OCI-LY7 (cell line): ENCODE measurements around the gene ALG1. TPM values are rescaled to one million over a fixed set of nuclear protein-coding genes. Genes with fewer than 3 reads are reported as not detected.

ENCODE experiments used
- BruUV-seq: library from RNA; stranded (reverse); fragments of 400-500 nt; replicated peaks from 2 replicates; lab custom pipeline; 2021; lab: Mats Ljungman, UMichigan
- CTCF ChIA-PET: fragments of 300-600 bp; sonication (Branson Sonifier 250); formaldehyde crosslinking; loops from one replicate; lab custom pipeline; 2022; ENCODE audit warnings: antibody characterized with exemption; ENCODE audit not compliant: unreplicated experiment; lab: Charles Lee
- POLR2A ChIA-PET: fragments of 300-600 bp; sonication (Branson Sonifier 250); formaldehyde crosslinking; loops from one replicate; lab custom pipeline; 2022; ENCODE audit warnings: antibody characterized with exemption; lab: Charles Lee
- DNase-seq: peaks from one replicate; pipeline ENCODE4 v3.0.0-alpha.2; 2015; ENCODE audit warnings: low spot score
- H2AFZ ChIP-seq: fragments of 200-600 bp; sonication (generic), shearing (Covaris generic); 2 replicates; pipeline ENCODE4 v1.6.1; 2014; ENCODE audit warnings: mild to moderate bottlenecking, antibody characterized with exemption, low read length, moderate library complexity
- H3K27ac ChIP-seq: fragments of 200-600 bp; sonication (generic); 2 replicates; pipeline ENCODE4 v1.5.1; 2014; ENCODE audit warnings: mixed run types, low read depth, mild to moderate bottlenecking, moderate library complexity, low read length, inconsistent platforms; ENCODE audit not compliant: poor library complexity, severe bottlenecking
- H3K36me3 ChIP-seq: fragments of 200-600 bp; sonication (generic); 2 replicates; pipeline ENCODE4 v1.6.1; 2014; ENCODE audit warnings: mild to moderate bottlenecking, antibody characterized with exemption, low read length, moderate library complexity, mixed read lengths; ENCODE audit not compliant: insufficient read depth
- H3K4me1 ChIP-seq: fragments of 200-600 bp; sonication (generic); 2 replicates; pipeline ENCODE4 v1.5.1; 2014; ENCODE audit warnings: mild to moderate bottlenecking, low read length; ENCODE audit not compliant: insufficient read depth, poor library complexity, severe bottlenecking
- H3K4me2 ChIP-seq: fragments of 200-600 bp; sonication (generic); 2 replicates; pipeline ENCODE4 v1.6.1; 2014; ENCODE audit warnings: mild to moderate bottlenecking, low read length
- H3K4me3 ChIP-seq: fragments of 200-600 bp; sonication (generic); 2 replicates; pipeline ENCODE4 v1.5.1; 2014; ENCODE audit warnings: mild to moderate bottlenecking, low read depth, low read length; ENCODE audit not compliant: poor library complexity, severe bottlenecking
- H3K79me2 ChIP-seq: fragments of 200-600 bp; sonication (generic); 2 replicates; pipeline ENCODE4 v1.6.1; 2016; ENCODE audit warnings: low read depth, mild to moderate bottlenecking, low read length, moderate library complexity, mixed read lengths; ENCODE audit not compliant: insufficient read depth
- H3K9me2 ChIP-seq: fragments of 200-600 bp; sonication (generic); 2 replicates; pipeline ENCODE4 v1.6.1; 2016; ENCODE audit warnings: mild to moderate bottlenecking, low read length, mixed read lengths; ENCODE audit not compliant: insufficient read depth
- H3K9me3 ChIP-seq: fragments of 200-600 bp; sonication (generic); 2 replicates; pipeline ENCODE4 v1.6.1; 2014; ENCODE audit warnings: mild to moderate bottlenecking, mixed run types, low read length, mixed read lengths
- H4K20me1 ChIP-seq: fragments of 200-600 bp; sonication (generic); 2 replicates; pipeline ENCODE4 v1.6.1; 2014; ENCODE audit warnings: mild to moderate bottlenecking, antibody characterized with exemption, low read length, moderate library complexity, mixed read lengths; ENCODE audit not compliant: insufficient read depth
- CTCF ChIP-seq: fragments of 200-600 bp; sonication (generic); conservative IDR thresholded peaks from 2 replicates; pipeline ENCODE4 v1.5.1; 2014; ENCODE audit warnings: mild to moderate bottlenecking, antibody characterized with exemption, low read length, moderate library complexity, mixed read lengths
- EZH2phosphoT487 ChIP-seq: fragments of 200-600 bp; sonication (generic); IDR thresholded peaks from 2 replicates; pipeline ENCODE4 v1.6.1; 2018; ENCODE audit warnings: low read depth, borderline replicate concordance, mild to moderate bottlenecking, mixed run types, antibody characterized with exemption, low read length, moderate library complexity, mixed read lengths
- intact Hi-C: fragments of 100-400 bp; cut with micrococcal nuclease; formaldehyde crosslinking; loops from one replicate; pipeline ENCODE4 v1.10.0; 2022; ENCODE audit not compliant: unreplicated experiment
- total RNA-seq, 2 experiments: library from RNA; depleted of rRNA in 1 of 2; stranded (reverse); fragments of >200 nt in 1 of 2; shearing (Covaris generic) in 1 of 2; gene quantifications; 2 replicates each; pipeline ENCODE4 v1.2.3, GENCODE V29; 2014 to 2022

The ALG1 gene
- total RNA-seq, 2 experiments from 2014 or later, result 13.7 to 23.1 TPM

- intact Hi-C loops, result no loop called here
- Histone ChIP-seq H3K36me3 (no peaks in the 10 kb centered on the region), H3K79me2 (no peaks in the 10 kb centered on the region), H3K9me2 (no peaks in the 10 kb centered on the region), H3K9me3 (no peaks in the 10 kb centered on the region), H3K4me3 (no peak overlapping the region), H3K4me1 (no peaks in the 10 kb centered on the region), H4K20me1 (no peaks in the 10 kb centered on the region; the same call in 1 of the 2 replicates), H3K27ac (no peak overlapping the region), H2AFZ (no peak overlapping the region), H3K4me2 (no peak overlapping the region)
- ChIA-PET POLR2A (no interaction called here), CTCF (no interaction called here)
- no peak for TF ChIP-seq EZH2phosphoT487
- no peak for TF ChIP-seq CTCF
- no TSS peak for BruUV-seq
- no peak for DNase-seq
Measured at GRCh38 chr16:5027086-5027485, 44.6 kb upstream of the ALG1 start.

- no peaks in the 10 kb centered on the region for H3K36me3 ChIP-seq
- H3K9me2 ChIP-seq, result no peaks in the 10 kb centered on the region
- H3K79me2 ChIP-seq, result no peaks in the 10 kb centered on the region
- no peak for DNase-seq
- no peak overlapping the region for H2AFZ ChIP-seq
- CTCF ChIA-PET, result no interaction called here
- intact Hi-C loops, result no loop called here
- TF ChIP-seq CTCF (no peak), EZH2phosphoT487 (no peak)
- no peak overlapping the region for H3K27ac ChIP-seq
- BruUV-seq, result no TSS peak
- no peaks in the 10 kb centered on the region for H3K9me3 ChIP-seq
- H3K4me1 ChIP-seq, result peaks cover 1% of the 10 kb centered on the region
- H3K4me3 ChIP-seq, result no peak overlapping the region
- POLR2A ChIA-PET, result no interaction called here
- no peaks in the 10 kb centered on the region; the same call in 1 of the 2 replicates for H4K20me1 ChIP-seq
- H3K4me2 ChIP-seq, result no peak overlapping the region
Measured at GRCh38 chr16:5027575-5028235, 43.9 kb upstream of the ALG1 start.

- intact Hi-C loops, result no loop called here
- H3K9me3 ChIP-seq, result no peaks in the 10 kb centered on the region
- no peak for DNase-seq
- no peaks in the 10 kb centered on the region for H3K9me2 ChIP-seq
- H2AFZ ChIP-seq, result no peak overlapping the region
- TF ChIP-seq CTCF (no peak), EZH2phosphoT487 (no peak)
- no peaks in the 10 kb centered on the region for H3K36me3 ChIP-seq
- H3K4me1 ChIP-seq, result peaks cover 7% of the 10 kb centered on the region
- BruUV-seq, result no TSS peak
- H3K79me2 ChIP-seq, result no peaks in the 10 kb centered on the region
- H3K4me3 ChIP-seq, result no peak overlapping the region
- H3K27ac ChIP-seq, result no peak overlapping the region
- no peaks in the 10 kb centered on the region; the same call in 1 of the 2 replicates for H4K20me1 ChIP-seq
- CTCF ChIA-PET, result interaction anchor here (0.6 kb wide), 1 partner anchor 304 kb away, joined by 9 read pairs; no protein-coding TSS in a partner anchor
- no peak overlapping the region for H3K4me2 ChIP-seq
- POLR2A ChIA-PET, result no interaction called here
Measured at GRCh38 chr16:5028950-5029475, 42.6 kb upstream of the ALG1 start.
